Astrocyte of the spinal cord (primary cell): ENCODE measurements around the gene IGSF23.
"Not testable (repeated sequence)": the region's sequence is repeated elsewhere in the genome, so short reads cannot be mapped to it uniquely, and the experiment has no call there.

ENCODE experiments used
- DNase-seq: peaks from one replicate; pipeline ENCODE4 v3.0.0; 2011; ENCODE audit warnings: low read depth, low spot score
- H3K4me3 ChIP-seq: 2 replicates; pipeline ENCODE4 v1.5.1; 2011; ENCODE audit warnings: low read depth, mild to moderate bottlenecking, low read length, moderate library complexity
- in situ Hi-C: cut with HindIII; loops from 2 replicates; pipeline ENCODE4 v1.10.0; 2017; ENCODE audit warnings: low sequenced_read_pairs
- TF ChIP-seq, protein P1 (sequence below): IDR thresholded peaks from 2 replicates; pipeline ENCODE4 v1.5.1; 2012; ENCODE audit warnings: low read depth, mild to moderate bottlenecking, low read length, inconsistent platforms

The IGSF23 gene

DNA sequence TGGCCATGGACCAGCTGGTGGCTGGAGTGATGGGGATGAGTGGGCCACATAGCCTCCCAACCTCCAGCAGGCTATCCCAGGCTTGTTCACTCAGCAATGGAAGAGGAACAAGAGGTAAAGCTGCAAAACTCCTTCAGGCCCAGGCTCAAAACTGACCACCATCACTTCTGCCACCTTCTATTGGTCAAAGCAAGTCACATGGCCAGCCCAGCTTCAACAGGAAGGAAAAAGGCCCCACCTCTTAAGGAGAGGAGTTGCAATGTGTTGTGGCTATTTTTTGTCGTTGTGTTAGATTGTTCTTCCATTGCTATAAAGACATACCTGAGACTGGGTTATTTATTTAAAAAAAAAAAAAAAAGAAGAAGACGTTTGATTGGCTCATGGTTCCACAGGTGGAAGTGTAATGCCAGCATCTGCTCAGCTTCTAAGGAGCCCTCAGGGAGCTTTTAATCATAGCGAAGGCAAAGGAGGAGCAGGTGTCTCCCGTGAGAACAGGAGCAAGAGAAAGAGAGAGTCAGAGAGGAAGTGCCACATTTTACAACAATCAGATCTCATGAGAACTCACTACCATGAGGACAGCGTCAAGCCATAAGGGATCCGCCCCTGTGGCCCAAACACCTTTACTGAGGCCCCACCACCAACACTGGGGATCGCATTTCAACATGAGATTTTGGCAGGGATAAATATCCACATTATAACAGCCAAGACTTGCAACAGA lies 5.4 kb downstream of the IGSF23 start:
- no peak overlapping the region for H3K4me3 ChIP-seq
- no peak for DNase-seq
- TF ChIP-seq, protein P1, sequence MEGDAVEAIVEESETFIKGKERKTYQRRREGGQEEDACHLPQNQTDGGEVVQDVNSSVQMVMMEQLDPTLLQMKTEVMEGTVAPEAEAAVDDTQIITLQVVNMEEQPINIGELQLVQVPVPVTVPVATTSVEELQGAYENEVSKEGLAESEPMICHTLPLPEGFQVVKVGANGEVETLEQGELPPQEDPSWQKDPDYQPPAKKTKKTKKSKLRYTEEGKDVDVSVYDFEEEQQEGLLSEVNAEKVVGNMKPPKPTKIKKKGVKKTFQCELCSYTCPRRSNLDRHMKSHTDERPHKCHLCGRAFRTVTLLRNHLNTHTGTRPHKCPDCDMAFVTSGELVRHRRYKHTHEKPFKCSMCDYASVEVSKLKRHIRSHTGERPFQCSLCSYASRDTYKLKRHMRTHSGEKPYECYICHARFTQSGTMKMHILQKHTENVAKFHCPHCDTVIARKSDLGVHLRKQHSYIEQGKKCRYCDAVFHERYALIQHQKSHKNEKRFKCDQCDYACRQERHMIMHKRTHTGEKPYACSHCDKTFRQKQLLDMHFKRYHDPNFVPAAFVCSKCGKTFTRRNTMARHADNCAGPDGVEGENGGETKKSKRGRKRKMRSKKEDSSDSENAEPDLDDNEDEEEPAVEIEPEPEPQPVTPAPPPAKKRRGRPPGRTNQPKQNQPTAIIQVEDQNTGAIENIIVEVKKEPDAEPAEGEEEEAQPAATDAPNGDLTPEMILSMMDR = no peak
- in situ Hi-C loops = no loop called here

DNA sequence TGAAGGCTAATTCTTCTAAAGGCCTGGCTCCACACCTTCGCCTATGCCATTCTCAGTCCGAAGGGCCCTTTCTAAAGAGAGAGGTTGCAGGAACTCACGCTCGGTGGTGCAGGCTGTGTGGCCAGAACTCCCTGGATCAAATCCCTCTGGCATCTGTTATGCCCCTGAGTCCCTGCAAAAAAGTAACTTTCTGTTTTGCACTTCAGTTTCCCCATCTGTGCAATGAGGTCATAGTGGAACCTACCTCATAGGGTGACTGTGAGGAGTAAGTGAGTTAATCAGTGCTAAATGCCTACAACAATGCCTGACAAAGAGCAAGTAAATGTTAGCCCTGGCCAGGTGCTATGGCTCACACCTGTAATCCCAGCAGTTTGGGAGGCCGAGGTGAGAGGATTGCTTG lies 7.3 kb downstream of the IGSF23 start:
- in situ Hi-C loops = no loop called here
- no peak overlapping the region for H3K4me3 ChIP-seq
- no peak for DNase-seq
- TF ChIP-seq, protein P1 = no peak

DNA sequence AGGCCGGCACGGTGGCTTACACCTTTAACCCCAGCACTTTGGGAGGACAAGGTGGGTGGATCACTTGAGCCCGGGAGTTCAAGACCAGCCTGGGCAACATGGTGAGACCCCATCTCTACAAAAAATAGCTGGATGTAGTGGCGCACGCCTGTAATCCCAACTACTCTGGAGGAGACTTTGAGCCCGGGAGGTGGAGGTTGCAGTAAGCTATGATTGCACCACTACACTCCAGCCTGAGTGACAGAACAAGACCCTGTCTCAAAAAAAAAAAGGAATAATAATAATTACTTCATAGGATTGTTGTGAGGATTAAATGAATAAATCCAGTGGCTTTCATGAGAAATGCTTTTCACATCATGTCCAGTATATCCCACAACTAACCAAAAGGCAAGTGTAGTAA lies 8.0 kb downstream of the IGSF23 start:
- no peak for DNase-seq
- TF ChIP-seq, protein P1 = no peak
- no peak overlapping the region for H3K4me3 ChIP-seq
- in situ Hi-C loops = no loop called here

DNA sequence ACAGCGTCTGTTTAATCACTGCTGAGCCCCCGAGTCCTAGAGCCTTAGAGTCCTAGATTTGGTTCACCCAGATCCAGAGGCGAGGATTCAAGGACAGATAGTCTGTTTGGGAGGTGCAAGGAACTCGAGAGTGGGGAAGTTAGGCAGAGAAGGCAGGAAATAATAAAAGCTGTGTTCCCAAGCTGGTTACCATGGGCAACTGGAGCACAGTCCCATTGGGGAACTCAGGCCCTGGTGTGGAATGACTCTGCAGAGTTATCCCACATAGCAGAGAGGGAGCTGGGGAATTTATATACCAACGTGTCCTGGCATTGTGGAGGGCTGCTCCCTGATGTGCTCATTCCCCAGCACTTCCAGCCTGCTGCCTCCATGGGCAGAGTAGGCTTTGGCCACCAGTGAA lies 9.7 kb downstream of the IGSF23 start:
- H3K4me3 ChIP-seq = no peak overlapping the region
- in situ Hi-C loops = no loop called here
- TF ChIP-seq, protein P1 = no peak
- DNase-seq = peak; percentile 31

DNA sequence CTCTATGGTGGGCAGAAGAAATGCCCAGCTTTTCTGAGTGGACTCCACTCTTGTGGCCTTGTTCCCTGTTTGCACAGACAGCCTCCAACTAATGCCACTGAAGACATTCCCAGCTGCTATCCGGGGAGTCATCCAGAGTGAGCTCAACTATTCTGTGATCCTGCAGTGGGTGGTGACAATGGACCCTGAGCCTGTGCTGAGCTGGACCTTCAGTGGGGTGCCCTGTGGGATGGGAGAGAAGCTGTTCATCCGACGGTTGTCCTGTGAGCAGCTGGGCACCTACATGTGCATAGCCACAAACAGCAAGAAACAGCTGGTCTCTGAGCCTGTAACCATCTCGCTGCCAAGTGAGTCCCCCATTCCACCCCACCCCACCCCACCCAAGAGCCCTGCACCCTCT lies 10.3 kb downstream of the IGSF23 start:
- H3K4me3 ChIP-seq = no peak overlapping the region
- TF ChIP-seq, protein P1 = no peak
- no peak for DNase-seq
- in situ Hi-C loops = no loop called here

DNA sequence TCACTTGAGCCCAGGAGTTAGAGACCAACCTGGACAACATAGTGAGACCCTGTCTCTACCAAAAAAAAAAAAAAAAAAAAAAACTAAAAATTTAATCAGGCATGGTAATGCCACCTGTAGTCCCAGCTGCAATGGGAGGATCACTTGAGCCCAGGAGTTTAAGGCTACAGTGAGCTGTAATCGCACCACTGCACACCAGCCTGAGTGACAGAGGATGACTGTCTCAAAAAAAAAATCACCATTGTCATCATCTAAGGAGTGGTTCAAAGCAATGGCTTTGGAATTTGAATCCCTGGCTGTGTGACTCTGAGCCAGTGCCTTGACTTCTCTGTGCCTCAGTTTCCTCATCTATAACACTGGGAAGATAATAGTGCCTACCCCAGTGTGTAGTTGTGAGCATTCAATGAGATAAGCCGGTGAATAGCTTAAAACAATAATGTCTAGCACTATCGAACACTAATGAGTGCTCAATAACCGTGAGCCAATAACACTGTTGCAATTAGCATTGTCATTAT lies 11.5 kb downstream of the IGSF23 start:
- in situ Hi-C loops = no loop called here
- H3K4me3 ChIP-seq = no peak overlapping the region
- TF ChIP-seq, protein P1 = no peak
- no peak for DNase-seq

DNA sequence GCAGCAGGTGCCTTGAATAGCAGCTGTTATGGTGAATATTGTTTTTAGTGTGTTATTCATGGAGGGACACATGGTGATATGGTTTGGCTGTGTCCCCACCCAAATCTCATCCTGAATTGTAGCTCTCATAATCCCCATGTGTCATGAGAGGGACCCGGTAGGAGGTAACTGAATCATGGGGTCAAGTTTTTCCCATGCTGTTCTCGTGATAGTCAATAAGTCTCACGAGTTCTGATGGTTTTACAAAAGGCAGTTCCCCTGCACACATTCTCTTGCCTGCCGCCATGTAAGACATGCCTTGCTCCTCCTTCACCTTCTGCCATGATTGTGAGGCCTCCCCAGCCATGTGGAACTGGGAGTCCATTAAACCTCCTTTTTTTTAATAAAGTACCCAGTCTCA lies 12.3 kb downstream of the IGSF23 start:
- in situ Hi-C loops, DNase-seq, H3K4me3 ChIP-seq: not testable (repeated sequence)
